Measurements from ENCODE around the gene AURKAIP1. TPM values are rescaled to one million over a fixed set of nuclear protein-coding genes. Genes with fewer than 3 reads are reported as not detected.
"Not testable (repeated sequence)": the region's sequence is repeated elsewhere in the genome, so short reads cannot be mapped to it uniquely, and the experiment has no call there.

The AURKAIP1 gene
- total RNA-seq, 1 experiment from 2014 or later = 162 TPM

GRCh38 chr1:1387098-1388077, 12.4 kb upstream of the AURKAIP1 start:
- no peak for DNase-seq (ENCODE audit: low spot score)

GRCh38 chr1:1385931-1386330, 10.9 kb upstream of the AURKAIP1 start:
- no peak for DNase-seq (ENCODE audit: low spot score)

- not testable (repeated sequence) for DNase-seq (ENCODE audit: low spot score)
Measured at GRCh38 chr1:1385339-1385738, 10.3 kb upstream of the AURKAIP1 start.

- DNase-seq (ENCODE audit: low spot score) = no peak
Measured at GRCh38 chr1:1381294-1381693, 6.3 kb upstream of the AURKAIP1 start.

- no peak for DNase-seq (ENCODE audit: low spot score)
Measured at GRCh38 chr1:1380860-1381259, 5.9 kb upstream of the AURKAIP1 start.

GRCh38 chr1:1377540-1378205, 2.7 kb upstream of the AURKAIP1 start:
- DNase-seq (ENCODE audit: low spot score) = no peak

- no peak for DNase-seq (ENCODE audit: low spot score)
Measured at GRCh38 chr1:1376551-1377226, 1.7 kb upstream of the AURKAIP1 start.

DNA sequence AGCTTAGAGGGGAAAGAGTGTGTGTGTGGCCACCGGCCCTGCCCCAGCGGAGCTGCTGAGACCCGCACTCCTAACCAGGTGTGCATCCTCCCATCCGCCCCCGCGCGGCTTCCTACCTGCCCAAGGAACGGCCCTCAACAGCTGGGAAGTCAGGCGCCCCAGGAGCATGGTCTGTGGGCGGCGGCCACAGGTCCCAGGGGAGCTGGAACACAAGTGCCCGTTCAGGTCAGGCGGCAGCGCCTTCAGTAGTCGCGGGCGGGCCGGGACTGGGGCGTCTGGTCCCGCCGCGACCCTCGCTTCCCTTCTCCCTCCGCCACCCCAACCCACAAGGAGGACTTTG, 448 bp downstream of the AURKAIP1 start:
- DNase-seq (ENCODE audit: low spot score) = no peak

DNA sequence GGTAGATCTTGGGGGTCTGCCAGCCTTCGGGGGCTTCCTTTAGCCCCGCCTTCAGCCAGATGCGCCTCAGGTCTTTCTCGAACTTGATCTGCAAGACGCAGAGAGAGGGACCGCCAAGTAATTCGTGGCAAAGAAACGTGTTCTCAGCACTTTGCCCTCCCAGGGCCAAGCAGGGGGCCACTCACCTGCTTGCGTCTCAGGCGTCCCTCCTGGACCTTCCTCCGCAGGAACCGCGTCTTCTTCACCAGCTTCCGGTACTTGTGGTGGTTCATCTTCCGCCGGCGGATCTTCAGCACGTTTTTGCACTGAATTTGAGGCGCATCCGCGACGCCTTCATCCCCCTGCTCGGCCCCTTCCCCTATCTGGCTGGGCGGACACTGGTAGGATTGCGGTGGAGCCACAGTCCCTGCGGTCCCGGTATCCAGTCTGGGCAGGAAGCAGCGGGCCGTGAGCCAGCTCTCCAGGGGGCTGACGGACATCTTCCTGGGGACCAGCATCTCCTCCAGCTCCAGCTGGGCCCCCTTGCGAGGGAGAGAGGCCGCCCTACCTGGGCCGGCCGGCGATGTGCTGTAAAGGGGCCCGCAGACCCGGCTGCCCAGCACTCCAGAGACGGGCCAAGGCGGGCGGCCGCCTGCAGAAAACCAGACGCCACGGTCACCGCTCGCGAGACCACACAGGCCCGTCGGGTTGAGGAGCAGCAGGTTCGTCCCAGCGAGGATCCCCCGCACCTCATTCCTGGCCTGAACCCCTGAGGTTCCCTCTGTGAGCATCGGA, 1.0 kb downstream of the AURKAIP1 start:
- no peak for DNase-seq (ENCODE audit: low spot score)

GRCh38 chr1:1373051-1373814, 1.8 kb downstream of the AURKAIP1 start:
- no peak for DNase-seq (ENCODE audit: low spot score)

DNA sequence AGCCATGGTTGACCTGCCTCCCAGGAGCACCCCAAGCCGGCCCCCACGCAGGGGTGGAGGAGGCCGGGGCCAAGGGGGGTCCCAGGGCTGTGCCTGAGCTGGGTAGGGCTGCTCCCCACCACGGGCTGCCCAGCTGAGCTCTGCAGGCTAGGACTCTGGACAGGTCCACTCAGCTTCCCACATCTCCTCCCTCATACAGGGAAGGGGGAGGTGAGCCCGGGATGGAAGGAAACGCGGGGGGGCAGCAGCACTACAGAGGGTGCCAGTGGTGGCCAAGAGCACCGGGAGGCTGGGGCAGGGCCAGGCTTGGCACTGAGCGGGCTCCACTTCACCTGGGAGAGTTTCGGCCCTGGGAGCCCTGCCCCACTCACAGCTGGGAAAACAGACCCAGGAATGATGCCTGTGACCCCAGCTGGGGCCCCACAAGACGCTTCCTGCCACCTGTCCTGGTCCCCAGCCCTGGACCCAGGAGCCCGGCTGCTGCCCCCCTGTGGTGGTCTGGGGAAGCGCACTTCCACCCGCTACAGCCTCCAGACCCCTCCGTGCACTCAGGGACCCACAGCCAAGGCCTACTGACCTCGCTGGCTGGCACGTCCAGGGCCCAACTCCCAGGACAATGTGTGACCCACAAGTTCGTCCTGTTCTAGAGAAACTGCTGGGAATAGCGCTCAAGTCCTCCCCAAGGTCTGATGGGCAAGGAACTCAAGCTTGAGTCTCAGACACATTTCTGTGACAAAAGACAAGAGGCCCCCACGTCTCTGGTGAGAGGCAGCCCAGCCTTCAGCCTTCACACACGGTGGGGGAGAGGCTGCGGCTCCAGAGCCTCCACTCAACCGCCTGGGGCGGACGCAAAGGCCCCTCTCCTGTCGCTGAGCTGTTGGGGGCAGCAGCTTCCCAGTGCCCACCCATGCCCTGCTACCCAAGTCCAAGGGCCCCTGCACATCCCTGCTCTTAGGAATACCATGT, 3.0 kb downstream of the AURKAIP1 start:
- DNase-seq (ENCODE audit: low spot score) = no peak

- DNase-seq (ENCODE audit: low spot score) = no peak
Measured at GRCh38 chr1:1371364-1371745, 3.7 kb downstream of the AURKAIP1 start.

DNA sequence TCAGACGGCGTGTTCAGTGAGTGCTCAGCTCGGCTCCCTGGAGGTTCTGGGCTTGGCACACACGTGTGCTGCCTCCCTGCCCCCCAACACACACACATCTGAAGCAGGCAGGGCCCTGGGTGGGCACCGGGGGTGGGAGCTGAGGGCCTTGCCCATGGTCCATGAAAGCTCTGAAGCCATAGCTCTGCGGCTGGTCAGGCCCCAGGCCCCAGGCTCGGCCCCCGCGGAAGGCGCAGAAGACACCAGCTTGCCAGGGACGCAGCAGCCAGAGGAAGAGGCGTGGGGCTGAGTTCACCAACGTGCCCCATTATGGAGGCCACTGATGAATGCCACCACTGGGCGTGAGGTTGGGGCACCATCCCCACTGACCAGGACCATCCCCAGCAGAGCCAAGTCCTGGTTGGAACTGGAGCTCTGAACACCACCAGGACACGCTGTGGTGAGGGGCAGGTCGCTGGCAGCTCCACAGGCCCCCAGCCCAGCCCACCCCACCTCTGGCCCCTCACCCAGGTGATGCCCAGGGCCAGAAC, 4.2 kb downstream of the AURKAIP1 start:
- no peak for DNase-seq (ENCODE audit: low spot score)

- DNase-seq (ENCODE audit: low spot score) = not testable (repeated sequence)
Measured at GRCh38 chr1:1370094-1370493, 4.9 kb downstream of the AURKAIP1 start.

DNA sequence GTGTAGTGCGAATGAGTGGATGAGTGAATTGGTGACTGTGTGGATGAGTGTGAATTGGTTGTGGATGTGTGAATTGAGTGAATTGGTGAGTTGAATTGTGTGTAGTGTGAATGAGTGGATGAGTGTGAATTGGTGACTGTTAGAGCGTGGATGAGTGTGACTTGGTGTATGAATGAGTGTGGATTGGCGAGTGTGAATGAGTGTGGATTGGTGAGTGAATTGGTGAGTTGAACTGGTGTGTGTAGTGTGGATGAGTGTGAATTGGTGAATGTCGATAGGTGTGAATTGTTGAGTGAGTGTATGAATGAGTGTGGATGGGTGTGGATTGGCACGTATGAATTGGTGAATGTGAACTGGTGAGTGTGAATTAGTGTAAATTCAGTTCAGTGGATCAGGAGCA, 7.7 kb downstream of the AURKAIP1 start:
- no peak for DNase-seq (ENCODE audit: low spot score)

DNA sequence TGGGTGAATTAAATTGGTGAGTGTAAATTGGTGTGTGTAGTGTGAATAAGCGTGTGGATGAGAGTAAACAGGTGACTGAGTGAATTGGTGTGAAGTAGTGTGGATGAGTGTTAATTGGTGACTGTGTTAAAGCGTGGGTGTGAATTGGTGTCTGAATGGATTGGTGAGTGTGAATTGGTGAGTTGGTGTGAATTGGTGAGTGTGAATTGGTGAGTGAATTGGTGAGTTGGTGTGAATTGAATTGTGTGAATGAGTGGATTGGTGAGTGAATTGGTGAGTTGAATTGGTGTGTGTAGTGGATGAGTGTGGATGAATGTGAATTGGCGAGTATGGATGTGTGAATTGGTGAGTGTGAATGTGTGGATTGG, 8.3 kb downstream of the AURKAIP1 start:
- no peak for DNase-seq (ENCODE audit: low spot score)

DNA sequence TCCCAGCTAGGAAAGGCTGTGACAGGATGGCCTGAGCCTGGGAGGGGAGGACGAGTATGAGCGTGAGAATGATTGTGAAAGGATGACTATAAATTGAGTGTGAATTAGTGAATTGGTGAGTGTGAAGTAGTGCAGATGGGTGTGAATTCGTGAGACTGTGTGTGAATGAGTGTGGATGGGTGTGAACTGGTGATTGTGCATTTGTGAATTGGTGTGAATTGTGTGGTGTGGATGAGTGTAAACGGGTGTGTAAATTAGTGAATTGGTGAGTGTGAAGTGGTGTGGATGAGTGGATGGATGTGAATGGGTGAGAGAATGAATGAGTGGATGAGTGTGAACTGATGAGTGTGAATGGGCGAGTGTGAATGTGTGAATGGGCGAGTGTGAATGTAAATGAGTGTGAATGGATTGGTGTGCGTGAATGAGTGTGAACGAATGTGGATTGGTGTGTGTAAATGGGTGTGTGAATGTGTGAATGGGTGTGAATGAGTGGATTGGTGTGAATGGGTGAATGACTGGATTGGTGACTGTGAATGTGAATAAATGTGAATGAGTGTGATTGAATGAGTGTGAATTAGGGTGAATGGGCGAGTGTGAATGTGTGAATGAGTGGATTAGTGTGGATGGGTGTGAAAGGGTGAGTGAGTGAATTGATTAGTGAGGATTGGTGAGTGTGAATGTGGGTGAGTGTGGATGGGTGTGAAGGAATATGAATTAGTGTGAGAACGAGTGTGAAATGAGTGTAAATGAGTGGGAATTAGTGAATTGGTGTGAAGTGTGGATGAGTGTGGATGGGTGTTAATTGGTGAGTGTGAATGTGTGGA, 8.9 kb downstream of the AURKAIP1 start:
- no peak for DNase-seq (ENCODE audit: low spot score)

- DNase-seq (ENCODE audit: low spot score) = no peak
Measured at GRCh38 chr1:1364266-1364665, 10.7 kb downstream of the AURKAIP1 start.

DNA sequence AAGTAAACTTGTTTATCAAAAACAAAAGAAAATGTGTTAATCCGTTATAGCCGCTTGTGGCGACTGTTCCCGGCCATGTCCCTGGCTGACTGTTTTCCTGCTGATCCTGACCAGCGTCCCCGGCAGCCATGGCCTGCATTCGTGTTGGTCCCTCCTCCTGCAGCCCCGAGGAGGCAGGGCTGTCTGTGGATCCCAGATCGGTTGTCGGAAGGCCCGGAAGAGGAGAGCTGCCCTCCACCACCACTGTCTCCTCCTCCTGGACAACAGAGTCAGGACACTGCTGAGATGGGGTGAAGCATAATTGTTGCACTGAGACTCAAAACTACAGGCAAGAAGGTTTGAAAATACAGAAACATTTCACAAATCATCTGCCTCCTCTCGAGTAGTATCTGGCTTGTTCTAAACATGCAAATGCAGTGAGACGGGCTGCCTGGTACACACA, 13.0 kb downstream of the AURKAIP1 start:
- no peak for DNase-seq (ENCODE audit: low spot score)
